Smooth muscle cell (in vitro differentiated cells): ENCODE results near the gene ATL3. TPM values are rescaled to one million over a fixed set of nuclear protein-coding genes. Genes with fewer than 3 reads are reported as not detected.
"Not testable (repeated sequence)": the region's sequence is repeated elsewhere in the genome, so short reads cannot be mapped to it uniquely, and the experiment has no call there.

Experiments used
- DNase-seq: peaks from one replicate; lab custom pipeline; 2025; ENCODE audit not compliant: unreplicated experiment; lab: John Stamatoyannopoulos, UW
- H2AFZ ChIP-seq: fragments of 200-600 bp; sonication (generic); 2 replicates; pipeline ENCODE4 v1.6.0; 2016; ENCODE audit warnings: antibody characterized with exemption, low read depth, mild to moderate bottlenecking
- H3F3A ChIP-seq: fragments of 200-600 bp; sonication (generic); 2 replicates; pipeline ENCODE4 v1.6.0; 2017; ENCODE audit warnings: antibody characterized with exemption, low read depth
- H3K27ac ChIP-seq: fragments of 200-600 bp; sonication (generic); 2 replicates; pipeline ENCODE4 v1.5.1; 2016; ENCODE audit warnings: low read depth, mild to moderate bottlenecking
- H3K27me3 ChIP-seq: fragments of 200-600 bp; sonication (generic); 2 replicates; pipeline ENCODE4 v1.6.1; 2016; ENCODE audit warnings: low read depth, mild to moderate bottlenecking
- H3K36me3 ChIP-seq: fragments of 200-600 bp; sonication (generic); 2 replicates; pipeline ENCODE4 v1.5.1; 2016; ENCODE audit warnings: low read depth
- H3K4me1 ChIP-seq: fragments of 200-600 bp; sonication (generic); 2 replicates; pipeline ENCODE4 v1.5.1; 2016; ENCODE audit warnings: low read depth
- H3K4me2 ChIP-seq: fragments of 200-600 bp; sonication (generic); 2 replicates; pipeline ENCODE4 v1.6.0; 2016; ENCODE audit warnings: mild to moderate bottlenecking
- H3K4me3 ChIP-seq: fragments of 200-600 bp; sonication (generic); 2 replicates; pipeline ENCODE4 v1.5.1; 2016; ENCODE audit warnings: mild to moderate bottlenecking
- H3K79me2 ChIP-seq: fragments of 200-600 bp; sonication (generic); 2 replicates; pipeline ENCODE4 v1.6.0; 2016; ENCODE audit warnings: low read depth, mild to moderate bottlenecking
- H3K9ac ChIP-seq: fragments of 200-600 bp; sonication (generic); 2 replicates; pipeline ENCODE4 v1.6.0; 2016; ENCODE audit warnings: low read depth
- H3K9me3 ChIP-seq: fragments of 200-600 bp; sonication (generic); replicated peaks from 2 replicates; pipeline ENCODE4 v1.5.1; 2016; ENCODE audit warnings: low read depth
- H4K20me1 ChIP-seq: fragments of 200-600 bp; sonication (generic); 2 replicates; pipeline ENCODE4 v1.6.0; 2016; ENCODE audit warnings: low read depth
- CTCF ChIP-seq: fragments of 200-600 bp; sonication (generic); IDR thresholded peaks from 2 replicates; pipeline ENCODE4 v1.5.1; 2017; ENCODE audit warnings: borderline replicate concordance, mild to moderate bottlenecking, antibody characterized with exemption; ENCODE audit not compliant: insufficient read depth, poor library complexity, severe bottlenecking
- WGBS: methylation state at CpG from one replicate; pipeline ENCODE4 v1.1.7; 2016; ENCODE audit warnings: low lambda C conversion rate; 5-methylcytosine and 5-hydroxymethylcytosine counted together
- polyA plus RNA-seq: library from polyadenylated mRNA; unstranded; fragments of >200 nt; fragmentation: Nextera tagmentation; extraction: Ambion mirVana; gene quantifications from 2 replicates; pipeline ENCODE4 v1.2.1, GENCODE V29; 2016
- total RNA-seq: library from RNA; depleted of rRNA; stranded (reverse); fragments of >200 nt; gene quantifications from 2 replicates; pipeline ENCODE4 v1.2.3, GENCODE V29; 2014

The ATL3 gene
- total and polyA plus RNA-seq, 2 experiments from 2014 or later = 13.0 to 32.5 TPM

GRCh38 chr11:63622323-63622722 is 48.9 kb downstream of the ATL3 start:
- no peak overlapping the region for H3K27ac ChIP-seq
- no peaks in the 10 kb centered on the region for H3F3A ChIP-seq
- H3K9ac ChIP-seq = no peak overlapping the region
- H3K4me3 ChIP-seq = no peak overlapping the region
- H3K27me3 ChIP-seq = no peaks in the 10 kb centered on the region
- no peaks in the 10 kb centered on the region for H3K4me1 ChIP-seq
- H2AFZ ChIP-seq = no peak overlapping the region
- H4K20me1 ChIP-seq = no peaks in the 10 kb centered on the region
- no peaks in the 10 kb centered on the region for H3K9me3 ChIP-seq
- TF ChIP-seq CTCF = no peak
- no peak overlapping the region for H3K4me2 ChIP-seq
- WGBS = 71% methylated on average over 2 of the region's 2 CpGs
- no peaks in the 10 kb centered on the region for H3K79me2 ChIP-seq
- DNase-seq = no peak
- H3K36me3 ChIP-seq = no peaks in the 10 kb centered on the region

- WGBS = 82% methylated on average over 1 of the region's 1 CpG
- DNase-seq = no peak
- H3F3A ChIP-seq = no peaks in the 10 kb centered on the region
- H3K27ac ChIP-seq = no peak overlapping the region
- H3K79me2 ChIP-seq = no peaks in the 10 kb centered on the region
- H3K9ac ChIP-seq = no peak overlapping the region
- no peaks in the 10 kb centered on the region for H3K36me3 ChIP-seq
- H3K4me3 ChIP-seq = no peak overlapping the region
- H3K4me2 ChIP-seq = no peak overlapping the region
- no peaks in the 10 kb centered on the region for H3K4me1 ChIP-seq
- no peaks in the 10 kb centered on the region for H3K27me3 ChIP-seq
- H2AFZ ChIP-seq = no peak overlapping the region
- TF ChIP-seq CTCF = no peak
- H4K20me1 ChIP-seq = no peaks in the 10 kb centered on the region
- H3K9me3 ChIP-seq = no peaks in the 10 kb centered on the region
These were observed 50.1 kb downstream of the ATL3 start for GRCh38 chr11:63621071-63621470.

DNA sequence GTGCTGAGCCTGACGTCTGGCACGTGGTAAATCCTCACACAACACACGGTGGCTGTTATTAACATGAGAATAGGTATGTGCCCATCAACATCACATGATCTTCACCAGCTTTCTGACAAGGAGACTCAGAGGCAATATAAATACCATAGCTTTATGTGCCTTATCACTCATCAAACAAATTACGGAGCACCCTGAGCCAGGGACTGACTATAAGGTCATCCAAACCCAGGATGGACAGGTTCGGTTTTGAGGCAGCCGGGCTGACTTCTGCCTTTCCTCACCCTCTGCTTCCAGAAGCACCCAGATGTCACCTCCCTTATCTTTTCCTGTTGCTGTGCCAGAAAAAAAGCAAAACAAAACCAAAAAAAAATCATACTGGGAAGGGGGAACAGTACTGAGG is 51.2 kb downstream of the ATL3 start:
- no peaks in the 10 kb centered on the region for H3K36me3 ChIP-seq
- H3K27me3 ChIP-seq = no peaks in the 10 kb centered on the region
- no peak overlapping the region for H3K9ac ChIP-seq
- no peak for DNase-seq
- no peak for TF ChIP-seq CTCF
- no peak overlapping the region for H3K4me3 ChIP-seq
- H3K9me3 ChIP-seq = no peaks in the 10 kb centered on the region
- H3K27ac ChIP-seq = no peak overlapping the region
- H3K79me2 ChIP-seq = no peaks in the 10 kb centered on the region
- H2AFZ ChIP-seq = no peak overlapping the region
- H3F3A ChIP-seq = no peaks in the 10 kb centered on the region
- H3K4me2 ChIP-seq = no peak overlapping the region
- H3K4me1 ChIP-seq = no peaks in the 10 kb centered on the region
- H4K20me1 ChIP-seq = no peaks in the 10 kb centered on the region
- 76% methylated on average over 6 of the region's 6 CpGs for WGBS

- H3K36me3 ChIP-seq, H3K9ac ChIP-seq, H3K4me2 ChIP-seq, H3K27ac ChIP-seq, H3K79me2 ChIP-seq, H3F3A ChIP-seq, H2AFZ ChIP-seq, DNase-seq, H4K20me1 ChIP-seq, H3K4me3 ChIP-seq, H3K9me3 ChIP-seq, H3K4me1 ChIP-seq: not testable (repeated sequence)
- 95% methylated on average over 5 of the region's 5 CpGs for WGBS
- H3K27me3 ChIP-seq = peaks cover 16% of the 10 kb centered on the region
These were observed 53.5 kb downstream of the ATL3 start for GRCh38 chr11:63617686-63618085.
